ENCODE measurements around the gene TJP1. TPM values are rescaled to one million over a fixed set of nuclear protein-coding genes. Genes with fewer than 3 reads are reported as not detected.
"Not testable (repeated sequence)": the region's sequence is repeated elsewhere in the genome, so short reads cannot be mapped to it uniquely, and the experiment has no call there.

TJP1 gene
- polyA plus RNA-seq, 4 donors = 132 to 189 (median 159) TPM

DNA sequence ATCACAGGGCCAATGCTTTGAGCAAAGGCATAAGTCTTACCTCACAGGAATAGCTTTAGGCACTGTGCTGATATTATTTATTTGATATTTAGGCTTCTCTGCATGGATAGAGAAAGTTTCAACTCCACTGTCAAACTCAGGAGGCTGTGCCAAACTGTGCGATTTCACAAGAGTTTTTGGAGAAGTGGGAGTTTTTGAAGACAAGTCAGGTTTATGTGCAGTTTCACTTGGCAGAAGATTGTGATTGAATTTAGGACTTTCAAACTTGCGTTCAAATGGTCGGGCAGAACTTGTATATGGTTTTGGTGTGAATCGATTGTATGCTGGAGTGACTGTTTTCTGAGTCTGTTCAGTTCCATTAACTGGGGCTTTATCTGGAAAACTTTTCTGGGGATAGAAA, 113.7 kb downstream of the TJP1 start:
- DNase-seq (ENCODE audit: low read depth in 4 of 4, low spot score in 2 of 4) = no peak

DNA sequence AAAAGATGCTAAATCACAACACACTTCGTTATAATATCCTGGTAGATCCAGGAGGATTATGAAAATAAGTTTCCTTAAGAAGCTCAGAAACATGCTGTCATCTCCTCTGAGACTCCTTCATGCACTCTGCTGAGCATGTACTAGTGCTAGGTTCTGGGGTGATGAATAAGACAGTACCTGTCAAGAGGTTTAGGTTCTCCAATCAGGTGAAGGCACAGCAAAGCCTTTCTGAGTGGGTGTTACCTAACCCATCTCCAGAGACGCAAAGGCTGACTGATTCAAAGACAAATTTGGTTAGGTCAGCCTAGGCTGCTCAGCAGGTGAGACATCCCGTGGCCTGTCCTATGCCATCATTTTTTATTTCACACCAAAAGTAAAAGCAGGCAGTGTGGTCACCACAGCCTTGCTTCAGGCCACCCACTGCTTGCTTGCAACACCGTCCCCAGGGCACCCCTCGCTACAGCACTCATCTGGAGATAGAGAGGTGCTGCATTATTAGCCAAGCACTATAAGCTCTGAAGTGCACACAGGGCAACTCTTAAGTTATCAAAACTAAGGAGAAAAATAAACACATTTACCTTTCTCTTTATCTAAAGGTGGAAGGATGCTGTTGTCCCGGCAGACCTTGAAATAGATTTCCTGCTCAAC, 117.2 kb downstream of the TJP1 start:
- DNase-seq (ENCODE audit: low read depth in 4 of 4, low spot score in 2 of 4) = no peak

DNA sequence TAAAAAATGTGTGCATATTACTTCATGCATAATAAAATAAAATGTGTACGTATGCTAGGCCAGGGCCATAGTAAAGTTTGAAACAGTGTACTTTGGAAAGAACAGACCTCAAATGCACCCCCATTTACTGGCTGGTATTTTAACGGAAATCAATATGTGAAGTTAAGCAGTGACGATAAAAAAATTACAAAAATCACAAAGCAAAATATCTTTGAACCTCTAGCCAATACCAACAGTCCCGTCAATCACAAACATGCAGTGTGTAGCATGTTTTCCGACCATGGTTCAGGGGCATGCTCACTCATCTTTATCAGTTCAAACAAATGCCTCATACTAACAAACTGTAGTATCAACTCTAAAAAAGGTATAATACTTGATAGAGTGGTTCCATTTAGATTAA, 121.1 kb downstream of the TJP1 start:
- DNase-seq (ENCODE audit: low read depth in 4 of 4, low spot score in 2 of 4) = no peak

DNA sequence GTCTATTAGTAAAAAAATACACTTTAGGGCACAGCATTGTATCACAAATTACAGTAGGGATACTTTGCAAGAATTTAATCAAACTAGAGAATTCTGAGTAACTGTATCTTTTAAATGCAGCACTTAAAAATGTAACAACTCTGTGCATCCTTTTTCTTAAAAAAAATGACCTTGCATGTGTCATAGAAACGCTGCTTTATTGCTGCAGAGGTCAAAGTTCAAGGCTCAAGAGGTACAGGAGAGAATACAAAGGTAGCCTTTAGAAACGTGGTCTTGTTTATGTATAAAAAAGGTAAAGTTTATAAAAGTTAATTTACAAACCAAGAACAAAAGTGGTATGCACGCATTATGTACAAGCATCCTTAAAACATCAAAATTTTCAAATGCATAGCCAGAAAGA, 122.0 kb downstream of the TJP1 start:
- DNase-seq (ENCODE audit: low read depth in 4 of 4, low spot score in 2 of 4) = no peak

DNA sequence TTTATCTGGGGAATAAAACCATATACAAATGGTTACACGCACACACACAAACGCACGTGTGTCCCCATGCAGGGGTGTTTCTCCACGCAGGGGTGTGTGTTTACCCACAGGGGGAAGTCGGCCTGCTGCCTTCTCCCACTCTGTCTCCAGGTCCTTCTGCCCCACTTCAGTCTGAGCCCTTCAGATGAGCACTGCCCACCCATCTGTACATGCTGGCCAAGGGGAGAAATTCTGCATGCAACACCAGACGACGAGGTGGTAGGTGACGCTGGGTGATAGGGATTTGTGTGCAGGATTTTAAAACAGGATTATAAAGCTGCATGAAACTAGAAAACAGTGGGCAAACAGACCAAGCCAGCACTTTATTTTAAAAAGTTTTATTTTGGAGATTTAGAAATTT, 122.5 kb downstream of the TJP1 start:
- DNase-seq (ENCODE audit: low read depth in 4 of 4, low spot score in 2 of 4) = no peak

DNA sequence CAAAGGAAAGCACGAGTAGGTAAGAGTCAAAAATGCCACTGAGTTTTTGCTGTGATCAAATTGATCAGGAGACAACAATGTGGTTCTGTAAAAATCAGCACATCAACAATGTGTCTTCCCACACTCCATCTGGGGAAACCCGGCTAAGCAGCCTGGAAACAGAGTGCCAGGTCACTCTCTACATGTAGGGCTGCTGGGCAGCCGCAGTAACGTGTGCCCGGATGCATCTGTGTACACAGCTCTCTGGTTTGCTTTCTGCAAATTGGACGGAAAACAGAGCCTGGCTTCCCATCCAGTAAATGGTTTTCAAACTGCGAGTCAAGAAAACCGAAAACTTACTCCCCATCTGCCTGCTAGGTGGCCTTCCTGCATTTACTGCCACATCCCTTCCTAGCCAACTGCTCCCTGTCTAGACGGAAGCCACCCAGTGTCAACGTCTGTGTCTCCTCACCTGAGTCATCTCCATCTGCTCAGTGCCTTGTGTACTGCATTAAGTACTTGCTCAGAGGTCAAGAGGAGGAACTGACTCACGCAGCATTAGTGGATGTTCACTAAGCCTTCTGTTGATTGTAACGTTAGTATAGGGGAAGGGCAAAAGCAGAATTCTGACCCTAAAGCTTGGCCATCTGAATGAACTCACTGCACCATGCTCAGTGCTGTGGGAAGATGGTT, 124.1 kb downstream of the TJP1 start:
- no peak for DNase-seq (ENCODE audit: low read depth in 4 of 4, low spot score in 2 of 4)

DNA sequence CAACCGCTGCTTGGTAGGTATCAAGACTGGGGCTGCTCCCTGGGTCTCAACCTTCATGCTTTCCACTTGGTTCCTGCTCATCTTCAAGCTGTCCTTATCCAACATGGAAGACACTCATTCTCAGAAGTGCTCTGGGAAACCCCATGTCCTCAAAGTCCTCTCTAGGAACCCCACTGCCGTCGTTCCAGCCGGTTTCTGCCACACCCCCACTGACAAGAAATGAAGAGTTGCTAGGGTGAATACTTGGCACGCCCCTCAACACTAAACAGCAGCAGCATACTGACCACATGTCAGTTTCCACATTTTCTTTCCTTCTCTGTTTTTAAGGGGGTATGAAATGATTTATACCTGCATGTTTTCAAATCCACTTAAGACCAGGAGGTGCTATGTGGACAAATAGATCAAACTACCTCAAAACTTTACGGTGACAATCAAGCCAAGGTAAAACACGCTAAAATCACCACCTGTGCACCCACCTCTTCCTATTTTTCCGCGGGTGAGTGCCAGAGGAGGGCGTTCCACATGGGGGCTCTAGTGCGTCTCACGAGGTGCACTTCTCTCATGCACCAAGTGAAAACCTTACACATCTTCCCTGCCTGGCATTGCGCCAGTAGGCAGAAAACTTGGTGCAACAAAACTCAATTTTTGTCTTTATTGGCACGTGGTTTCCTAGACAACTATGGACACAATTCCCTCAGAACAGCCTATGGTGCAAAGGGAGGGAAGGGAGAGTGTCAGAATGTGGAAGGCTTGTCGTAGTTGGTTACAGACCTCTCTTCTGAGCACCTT, 125.1 kb downstream of the TJP1 start:
- no peak for DNase-seq (ENCODE audit: low read depth in 4 of 4, low spot score in 2 of 4)

DNA sequence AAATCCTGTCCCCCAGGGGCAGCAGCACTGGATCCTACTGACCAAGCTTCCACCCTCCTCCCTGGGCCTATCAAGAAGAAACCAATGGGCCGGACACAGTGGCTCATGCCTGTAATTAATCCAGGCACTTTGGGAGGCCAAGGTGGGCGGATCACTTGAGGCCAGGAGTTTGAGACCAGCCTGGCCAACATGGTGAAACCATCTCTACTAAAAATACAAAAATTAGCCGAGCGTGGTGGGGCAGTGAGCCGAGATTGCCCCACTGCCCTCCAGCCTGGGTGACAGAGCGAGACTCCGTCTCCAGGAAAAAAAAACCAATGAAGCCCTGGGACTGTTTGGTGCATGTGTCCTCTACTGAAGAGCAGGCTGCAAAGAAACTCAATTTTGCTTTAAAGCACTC, 125.8 kb downstream of the TJP1 start:
- not testable (repeated sequence) for DNase-seq (ENCODE audit: low read depth in 4 of 4, low spot score in 2 of 4)

DNA sequence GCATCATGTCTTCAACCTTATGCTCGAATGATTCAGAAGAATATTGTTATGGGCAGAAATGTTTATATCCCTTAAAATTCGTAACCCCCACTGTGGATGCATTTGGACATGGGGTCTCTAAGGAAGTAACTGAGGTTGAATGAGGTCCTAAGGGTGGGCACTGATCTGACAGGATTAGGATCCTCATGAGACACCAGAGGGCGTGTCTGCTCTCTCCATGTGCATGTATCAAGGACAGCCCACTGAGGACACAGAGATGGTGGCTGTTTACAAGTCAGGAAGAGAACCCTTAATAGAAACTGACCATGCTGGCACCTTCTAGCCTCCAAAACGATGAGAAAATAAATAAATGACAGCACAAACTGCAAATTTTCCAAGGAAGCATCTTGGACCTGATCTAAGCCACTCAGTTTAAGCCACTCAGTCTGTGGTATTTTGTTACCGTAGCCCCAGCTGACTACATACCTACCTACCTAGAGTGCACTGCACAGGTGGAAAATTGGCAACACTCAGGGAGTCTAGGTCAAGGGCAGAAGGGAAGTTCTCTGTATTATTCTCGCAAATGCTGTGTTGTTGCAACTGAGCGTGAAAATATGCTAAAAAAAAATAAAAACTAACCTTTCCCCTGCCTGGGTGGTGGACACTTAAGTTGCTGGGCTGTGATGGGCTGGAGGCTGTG, 126.6 kb downstream of the TJP1 start:
- no peak for DNase-seq (ENCODE audit: low read depth in 4 of 4, low spot score in 2 of 4)

DNA sequence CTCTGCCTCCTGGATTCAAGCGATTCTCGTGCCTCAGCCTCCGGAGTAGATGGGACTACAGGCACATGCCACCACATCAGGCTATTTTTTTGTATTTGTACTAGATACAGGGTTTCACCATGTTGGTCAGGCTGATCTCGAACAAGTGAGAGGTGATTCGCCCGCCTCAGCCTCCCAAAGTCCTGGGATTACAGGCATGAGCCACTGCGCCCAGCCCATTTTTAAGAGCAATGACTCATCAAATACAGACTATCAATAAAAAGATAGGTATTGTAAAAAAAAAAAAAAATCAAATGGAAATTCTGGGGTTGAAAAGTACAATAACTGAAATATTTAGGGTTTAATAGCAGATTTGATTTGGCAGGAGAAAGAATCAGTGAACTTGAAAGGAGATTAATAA, 129.0 kb downstream of the TJP1 start:
- no peak for DNase-seq (ENCODE audit: low read depth in 4 of 4, low spot score in 2 of 4)

DNA sequence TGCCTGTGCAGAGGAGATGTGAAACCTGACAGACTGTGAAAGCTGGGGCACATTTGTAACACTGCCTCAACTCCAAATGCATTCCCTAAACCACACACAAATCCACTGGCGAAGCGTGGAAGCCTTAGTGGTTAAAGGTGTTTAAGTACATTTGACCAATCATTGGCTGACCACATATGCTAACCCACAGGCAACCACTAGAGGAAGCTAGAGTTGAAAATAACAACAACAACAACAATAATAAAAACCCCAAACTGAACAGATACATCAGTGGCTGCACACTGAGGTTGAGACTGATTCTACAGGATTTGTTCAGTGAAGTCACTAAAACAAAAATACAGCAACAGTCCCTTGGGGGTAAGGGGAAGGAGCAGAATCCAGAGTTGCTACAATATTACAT, 129.7 kb downstream of the TJP1 start:
- DNase-seq (ENCODE audit: low read depth in 4 of 4, low spot score in 2 of 4) = no peak

DNA sequence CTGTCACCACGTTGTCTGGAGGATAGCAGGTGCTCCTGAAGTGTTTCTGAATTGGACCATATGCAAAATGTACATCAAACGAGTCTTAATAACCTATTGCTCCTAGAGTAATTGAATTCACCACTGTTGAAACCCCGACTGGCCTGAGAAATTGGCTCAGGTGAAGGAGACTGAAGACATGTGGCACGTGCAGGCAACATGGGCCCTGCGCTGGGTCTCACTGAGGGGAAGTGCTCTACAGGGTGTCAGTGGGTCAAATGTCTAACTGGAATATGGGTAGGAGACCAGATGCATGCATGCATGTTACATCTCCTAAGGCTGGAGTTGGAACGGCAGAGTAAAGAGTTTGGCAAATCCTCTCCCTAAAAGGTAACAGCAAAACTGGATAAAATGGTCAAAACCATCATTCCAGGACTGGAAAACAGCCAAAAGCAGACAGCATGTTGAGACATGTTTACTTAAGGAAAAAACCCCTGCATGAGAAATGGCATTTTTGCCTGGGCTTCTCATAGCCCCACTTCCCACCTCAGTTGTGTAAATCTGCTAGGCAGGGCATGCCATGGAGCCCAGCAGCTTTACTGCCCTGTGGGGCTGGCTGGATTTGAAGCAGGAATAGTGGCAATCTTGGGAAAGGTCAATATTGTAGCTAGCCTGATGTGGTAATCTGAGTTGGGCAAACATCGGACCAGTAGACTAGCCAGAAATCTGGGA, 131.3 kb downstream of the TJP1 start:
- no peak for DNase-seq (ENCODE audit: low read depth in 4 of 4, low spot score in 2 of 4)

DNA sequence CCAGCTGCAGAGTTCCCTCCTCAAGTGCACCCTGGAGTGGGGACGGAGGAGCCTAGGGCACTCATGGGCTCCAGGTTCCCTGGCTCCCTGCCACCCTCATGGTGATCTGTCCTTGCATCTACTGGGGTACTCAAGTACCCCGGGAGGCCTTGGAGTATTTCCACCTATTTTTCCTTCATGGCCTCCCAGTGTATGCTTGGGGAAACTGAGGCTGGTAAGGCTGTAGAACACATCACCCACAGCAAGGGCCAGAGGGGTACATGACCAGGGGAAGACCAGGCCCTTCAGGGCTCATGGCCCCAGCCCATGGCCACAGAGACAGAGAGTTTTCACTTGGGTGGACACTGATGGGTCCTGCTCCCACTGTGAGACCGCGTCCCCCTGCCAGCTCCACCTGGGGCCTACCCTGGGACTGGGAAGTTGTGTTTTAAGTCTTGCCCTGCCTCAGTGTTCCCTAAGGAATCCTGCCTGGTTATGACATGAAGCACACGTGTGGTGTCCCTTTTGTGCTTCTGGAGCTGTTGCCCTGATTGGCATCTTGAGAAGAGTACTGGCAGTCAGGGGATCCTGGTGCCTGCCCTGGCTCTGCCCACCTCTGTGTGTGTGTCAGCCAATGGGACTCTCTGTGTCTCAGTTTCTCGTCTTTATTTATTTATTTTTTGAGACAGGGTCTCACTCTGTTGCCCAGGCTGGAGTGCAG, 132.8 kb downstream of the TJP1 start:
- no peak for DNase-seq (ENCODE audit: low read depth in 4 of 4, low spot score in 2 of 4)

DNA sequence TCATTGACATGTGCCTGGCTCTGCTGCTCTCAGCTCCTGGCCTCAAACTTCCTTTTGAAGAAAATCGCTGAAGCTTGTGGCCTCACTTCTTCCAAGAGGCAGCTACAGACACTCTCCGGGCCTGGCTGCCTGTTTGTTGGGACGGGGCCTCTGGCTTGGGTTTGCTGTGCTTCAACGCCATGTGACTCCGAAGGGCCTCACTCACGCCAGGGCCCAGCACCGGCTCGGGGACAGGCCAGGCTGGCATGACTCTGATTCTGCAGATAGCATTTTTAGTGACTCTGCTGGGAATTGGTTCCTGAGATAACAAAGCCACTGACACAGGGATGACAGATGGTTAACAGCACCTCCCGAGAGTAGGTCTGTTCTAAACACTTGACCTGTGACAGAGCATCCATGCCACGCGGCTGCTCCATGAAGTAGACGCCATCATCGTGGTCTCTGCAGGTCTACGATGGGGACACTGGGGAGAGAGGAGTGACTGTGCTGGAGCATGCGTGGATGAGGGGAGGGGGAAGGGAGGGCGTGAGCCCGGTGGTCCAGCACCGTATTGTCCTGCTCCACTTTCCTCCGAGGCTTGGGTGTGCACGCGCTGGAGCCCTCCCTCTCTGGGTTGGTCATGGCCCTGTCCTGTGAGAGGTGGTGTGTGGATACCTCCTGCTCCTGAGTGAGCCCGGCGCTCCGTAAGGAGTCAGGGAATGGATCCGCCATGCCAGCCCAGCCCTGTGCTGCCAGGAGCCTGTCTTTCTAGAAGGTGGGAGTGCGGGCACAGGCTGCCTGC, 133.6 kb downstream of the TJP1 start:
- DNase-seq (ENCODE audit: low read depth in 4 of 4, low spot score in 2 of 4) = no peak

DNA sequence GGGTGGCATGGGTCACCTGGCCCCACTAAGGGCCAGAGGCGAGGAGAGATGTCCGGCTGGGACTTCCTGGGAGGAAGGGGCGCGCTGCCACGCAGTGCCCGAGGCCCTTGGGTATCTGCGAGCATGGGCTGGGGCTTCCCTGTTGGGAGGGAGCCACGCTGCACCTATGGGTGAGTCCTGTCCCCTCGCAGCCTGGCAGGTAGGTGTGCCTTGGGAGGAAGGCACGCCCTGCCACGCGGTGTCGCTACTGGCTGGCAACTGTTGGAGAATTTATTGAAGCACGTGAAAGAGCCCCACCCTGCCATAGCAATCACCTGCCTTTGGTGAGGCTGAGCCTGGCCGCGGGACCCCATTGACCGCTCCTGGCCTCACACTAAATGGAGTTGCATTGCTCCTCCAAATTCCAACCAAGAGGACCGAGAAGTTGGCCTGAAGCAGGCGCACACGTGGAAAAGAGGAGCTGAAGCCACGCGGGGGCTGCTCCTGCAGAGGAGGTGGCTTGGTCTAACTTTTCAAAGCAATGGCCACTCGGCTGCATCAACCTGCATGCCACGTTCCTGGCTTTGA, 134.2 kb downstream of the TJP1 start:
- no peak for DNase-seq (ENCODE audit: low read depth in 4 of 4, low spot score in 2 of 4)

DNA sequence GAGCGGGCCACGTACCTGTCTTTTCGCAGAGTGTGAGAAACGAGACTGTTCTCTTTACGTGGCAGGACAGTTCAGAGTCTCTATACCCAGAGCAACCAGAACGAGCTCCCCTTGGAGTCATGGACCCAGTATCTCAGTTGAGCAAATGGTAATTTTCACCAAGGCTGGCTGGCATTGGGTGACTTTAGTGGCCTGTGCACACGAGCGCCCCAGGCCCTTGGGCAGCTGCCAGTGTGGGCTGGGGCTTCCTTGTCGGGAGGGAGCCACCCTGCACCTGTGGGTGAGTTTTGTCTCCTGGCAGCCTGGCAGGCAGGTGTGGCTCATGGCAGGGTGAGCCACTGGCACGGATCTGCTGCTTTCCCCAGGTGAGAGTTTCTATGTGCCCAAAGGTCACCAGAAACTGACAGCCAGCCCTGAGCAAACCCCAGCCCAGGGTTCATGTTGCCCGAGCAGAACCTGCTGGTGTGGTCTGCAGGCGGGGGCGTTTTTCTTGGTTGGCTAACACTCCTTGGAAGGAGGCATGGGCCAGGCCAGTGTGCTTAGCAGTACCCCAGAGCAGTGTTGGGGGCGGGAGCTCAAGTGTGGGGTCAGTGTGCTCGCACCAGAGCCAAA, 135.0 kb downstream of the TJP1 start:
- DNase-seq (ENCODE audit: low read depth in 4 of 4, low spot score in 2 of 4) = no peak

DNA sequence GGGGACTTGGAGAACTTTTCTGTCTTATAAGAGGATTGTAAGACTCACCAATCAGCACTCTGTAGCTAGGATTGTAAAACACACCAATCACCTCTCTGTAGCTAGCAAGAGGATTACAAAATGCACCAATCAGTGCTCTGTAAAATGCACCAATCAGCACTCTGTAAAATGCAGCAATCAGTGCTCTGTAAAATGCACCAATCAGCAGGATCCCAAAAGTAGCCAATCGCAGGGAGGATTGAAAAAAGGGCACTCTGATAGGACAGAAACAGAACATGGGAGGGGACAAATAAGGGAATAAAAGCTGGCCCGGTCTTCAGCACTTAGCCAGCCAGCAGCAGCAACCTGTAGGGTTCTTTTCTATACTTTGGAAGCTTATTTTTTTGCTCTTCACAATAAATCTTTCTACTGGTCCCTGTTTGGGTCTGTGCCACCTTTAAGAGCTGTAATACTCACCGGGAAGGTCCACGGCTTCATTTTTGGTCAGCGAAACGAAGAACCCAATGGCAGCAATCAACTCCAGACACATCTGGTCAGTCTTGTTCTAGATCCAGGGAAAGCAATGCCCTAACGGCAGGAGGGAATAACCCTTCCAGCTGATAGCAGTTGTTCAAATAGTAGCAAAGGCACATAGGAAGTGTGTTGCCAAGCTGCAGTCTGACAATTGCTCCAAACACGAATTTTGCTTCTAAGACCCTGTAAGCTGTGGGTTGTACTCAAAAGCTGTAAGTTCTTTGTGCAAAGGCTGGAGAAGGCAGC, 135.6 kb downstream of the TJP1 start:
- DNase-seq (ENCODE audit: low read depth in 4 of 4, low spot score in 2 of 4) = no peak

DNA sequence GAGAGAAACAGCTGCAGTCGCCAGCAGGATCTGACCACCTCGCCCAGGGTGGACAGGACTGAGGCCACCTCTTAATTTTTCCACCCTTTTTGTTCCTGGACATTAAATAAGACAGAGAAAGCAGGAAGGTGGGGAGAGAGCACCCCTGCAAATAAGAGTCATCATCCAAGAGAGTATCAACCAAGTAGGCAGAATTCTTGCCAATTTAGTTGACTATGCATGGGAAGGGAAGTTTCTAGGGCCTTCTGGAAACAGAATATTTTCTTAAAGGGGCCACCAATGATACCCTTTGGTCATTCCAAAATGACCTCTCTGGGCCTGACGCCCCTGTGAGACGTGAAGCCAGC, 136.2 kb downstream of the TJP1 start:
- DNase-seq (ENCODE audit: low read depth in 4 of 4, low spot score in 2 of 4) = no peak
